K562 (cell line): Measurements from ENCODE around the gene GRWD1. TPM values are rescaled to one million over a fixed set of nuclear protein-coding genes. Genes with fewer than 3 reads are reported as not detected.

Experiments used
- ATF1 ChIP-seq, 2 experiments: fragments of 450-650 bp in 1 of 2; IDR thresholded peaks; 2 replicates each; pipeline ENCODE4 v1.6.1; 2016; ENCODE audit warnings: missing compliant biosample characterization in 1 of 2, missing genetic modification characterization in 1 of 2
- BRF2 ChIP-seq: IDR thresholded peaks from 3 replicates; pipeline ENCODE4 v1.6.1; 2011; ENCODE audit warnings: borderline replicate concordance, mild to moderate bottlenecking; ENCODE audit not compliant: insufficient read length, insufficient read depth
- DEAF1 ChIP-seq: fragments of 450-650 bp; formaldehyde crosslinking; IDR thresholded peaks from 2 replicates; pipeline ENCODE4 v1.4.0; 2020; ENCODE audit warnings: mild to moderate bottlenecking, moderate library complexity
- DLX4 ChIP-seq: fragments of 250-450 bp; sonication (Bioruptor Pico); IDR thresholded peaks from 2 replicates; pipeline ENCODE4 v1.6.1; 2021; ENCODE audit warnings: mild to moderate bottlenecking
- E2F1 ChIP-seq: sonication (generic); formaldehyde crosslinking; IDR thresholded peaks from 2 replicates; pipeline ENCODE4 v1.8.1; 2023; ENCODE audit warnings: mild to moderate bottlenecking, missing genetic modification reagents, moderate library complexity
- FOXK2 ChIP-seq, 2 experiments: fragments of 450-650 bp; IDR thresholded peaks in 1 of 2; conservative IDR thresholded peaks in 1 of 2; 2 replicates each; pipeline ENCODE4 v1.6.1; 2016; ENCODE audit warnings: low read depth in 2 of 2, mild to moderate bottlenecking in 1 of 2
- HLTF ChIP-seq: fragments of 450-650 bp; IDR thresholded peaks from 2 replicates; pipeline ENCODE4 v1.6.1; 2016
- JUND ChIP-seq, 2 experiments: IDR thresholded peaks; 2 replicates in 1 of 2; 3 replicates in 1 of 2; pipeline ENCODE4 v1.6.1; 2011; ENCODE audit warnings: borderline replicate concordance in 2 of 2, low read depth in 2 of 2, low read length in 2 of 2, improper control_type of control experiment in 1 of 2, missing biosample characterization in 1 of 2, missing genetic modification characterization in 1 of 2, missing genetic modification reagents in 1 of 2
- MXD1 ChIP-seq: fragments of 250-450 bp; sonication (Bioruptor Pico); IDR thresholded peaks from 2 replicates; pipeline ENCODE4 v1.8.0; 2021; ENCODE audit warnings: borderline replicate concordance, mild to moderate bottlenecking, moderate library complexity; ENCODE audit not compliant: poor library complexity, severe bottlenecking
- POLR2B ChIP-seq: fragments of 450-650 bp; IDR thresholded peaks from 2 replicates; pipeline ENCODE4 v1.6.1; 2018; ENCODE audit warnings: low read depth; ENCODE audit not compliant: partially characterized antibody
- PPARD ChIP-seq: fragments of 250-450 bp; sonication (Bioruptor Pico); IDR thresholded peaks from 2 replicates; pipeline ENCODE4 v1.8.0; 2022; ENCODE audit warnings: inconsistent platforms, mild to moderate bottlenecking, moderate library complexity
- RBM17 ChIP-seq: fragments of 200-400 bp; formaldehyde crosslinking; IDR thresholded peaks from 2 replicates; pipeline ENCODE4 v1.6.1; 2017; ENCODE audit warnings: low read depth, mild to moderate bottlenecking, low read length, borderline replicate concordance
- SIN3A ChIP-seq, 2 experiments: fragments of 150-350 bp in 1 of 2; IDR thresholded peaks; 2 replicates each; pipeline ENCODE4 v1.6.1; 2011 to 2016; ENCODE audit warnings: borderline replicate concordance in 2 of 2, low read depth in 2 of 2, low read length in 2 of 2, mild to moderate bottlenecking in 2 of 2, moderate library complexity in 2 of 2; ENCODE audit not compliant: control insufficient read depth in 1 of 2
- SIX5 ChIP-seq, 2 experiments: IDR thresholded peaks; 2 replicates each; pipeline ENCODE4 v1.6.1; 2011; ENCODE audit warnings: low read length in 2 of 2, borderline replicate concordance in 1 of 2, low read depth in 1 of 2, mild to moderate bottlenecking in 1 of 2, moderate library complexity in 1 of 2; ENCODE audit not compliant: insufficient read depth in 1 of 2
- SMAD4 ChIP-seq: fragments of 250-450 bp; sonication (Bioruptor Pico); conservative IDR thresholded peaks from 2 replicates; pipeline ENCODE4 v1.8.0; 2021; ENCODE audit warnings: inconsistent platforms, mild to moderate bottlenecking, moderate library complexity
- TEAD2 ChIP-seq: fragments of 450-650 bp; IDR thresholded peaks from 2 replicates; pipeline ENCODE4 v1.6.1; 2016; ENCODE audit warnings: missing genetic modification characterization, control low read depth, missing compliant biosample characterization
- ZBTB8A ChIP-seq: fragments of 450-650 bp; IDR thresholded peaks from 2 replicates; pipeline ENCODE4 v1.6.1; 2018; ENCODE audit warnings: mild to moderate bottlenecking, moderate library complexity; ENCODE audit not compliant: partially characterized antibody
- ZNF174 ChIP-seq: fragments of 250-450 bp; sonication (Bioruptor Pico); IDR thresholded peaks from 2 replicates; pipeline ENCODE4 v1.4.0; 2020; ENCODE audit warnings: mild to moderate bottlenecking
- ZNF431 ChIP-seq: sonication (generic); formaldehyde crosslinking; IDR thresholded peaks from 2 replicates; pipeline ENCODE4 v1.8.0; 2022; ENCODE audit warnings: mild to moderate bottlenecking, missing genetic modification reagents
- polyA plus RNA-seq, 8 experiments: library from polyadenylated mRNA; depleted of rRNA in 4 of 8; stranded (reverse) in 5 of 8; unstranded in 3 of 8; fragments of >200 nt; fragmentation: Nextera tagmentation in 2 of 8; fragmentation: Illumina TruSeq in 1 of 8; extraction: Ambion mirVana in 2 of 8; extraction: Trizol in 1 of 8; gene quantifications; 2 replicates each; pipeline versions ENCODE4 v1.2.1 to v1.2.3, GENCODE V29; 2011 to 2014; ENCODE audit warnings: inconsistent platforms in 1 of 8, missing spikeins in 1 of 8
- total RNA-seq, 7 experiments: library from RNA; depleted of rRNA in 6 of 7; stranded (reverse); fragments of >200 nt in 6 of 7; fragmentation: Illumina TruSeq in 2 of 7; extraction: Trizol in 2 of 7; gene quantifications; 2 replicates each; pipeline versions ENCODE4 v1.2.1 to v1.2.3, GENCODE V29; 2011 to 2021; ENCODE audit warnings: low replicate concordance in 1 of 7

The GRWD1 gene
- total and polyA plus RNA-seq, 9 of the 15 experiments (the other 6 are each of a cell fraction or from before 2014, with no cell fraction given), result 1.5 to 87.2 (median 24.5) TPM

GRCh38 chr19:48398375-48399235 lies 47.2 kb upstream of the GRWD1 start (continued):
- TF ChIP-seq BRF2 (no peak), TEAD2 (tag) (no peak), POLR2B (peak; percentile 97), ATF1 (CRISPR knock-in tag; IDR thresholded peaks at IDR 0.05) (no peak), ATF1 (tag; IDR thresholded peaks at IDR 0.05) (no peak), PPARD (CRISPR knock-in tag) (no peak), FOXK2 (conservative IDR thresholded peaks at IDR 0.05 in 1 of 2, IDR thresholded peaks at IDR 0.05 in 1 of 2; ENCODE audit: low read depth in 2 of 2) (no peak), SIN3A (IDR thresholded peaks at IDR 0.05; ENCODE audit: borderline replicate concordance in 2 of 2, control insufficient read depth in 1 of 2, low read depth in 2 of 2, low read length in 2 of 2) (no peak; a peak in 1 of 4 replicates), SIX5 (IDR thresholded peaks at IDR 0.05; ENCODE audit: borderline replicate concordance in 1 of 2, insufficient read depth in 1 of 2, low read depth in 1 of 2, low read length in 2 of 2) (no peak), DEAF1 (no peak), MXD1 (CRISPR knock-in tag) (no peak), DLX4 (CRISPR knock-in tag) (no peak), JUND (IDR thresholded peaks at IDR 0.05; ENCODE audit: borderline replicate concordance, low read depth, low read length) (0 out of 2 replicates have a peak, but pooled peaks have one; percentile 10), JUND (tag; IDR thresholded peaks at IDR 0.05; ENCODE audit: borderline replicate concordance, low read depth, low read length) (no peak; the same call in 2 of the 3 replicates), RBM17 (no peak), E2F1 (0 out of 2 replicates have a peak, but pooled peaks have one; percentile 37), ZBTB8A (no peak), HLTF (no peak), ZNF174 (CRISPR knock-in tag) (no peak), ZNF431 (CRISPR knock-in tag) (peak; percentile 71), SMAD4 (CRISPR knock-in tag) (peak; percentile 95)
